HepG2 (cell line): ENCODE results near the gene PFN1. TPM values are rescaled to one million over a fixed set of nuclear protein-coding genes. Genes with fewer than 3 reads are reported as not detected.

Source experiments
- ATAC-seq: fragments of 200-7000 bp; cut with Tn5 transposase; 3 replicates; pipeline ENCODE4 v1.9.1; 2020; ENCODE audit warnings: mild to moderate bottlenecking, moderate library complexity
- BruUV-seq: library from RNA; stranded (reverse); fragments of 400-500 nt; replicated peaks from 2 replicates; lab custom pipeline; 2021; lab: Mats Ljungman, UMichigan
- CTCF ChIA-PET: fragments of 300-600 bp; formaldehyde crosslinking; extraction: SDS; loops from one replicate; lab custom pipeline; 2021; ENCODE audit warnings: low total read pairs, inconsistent platforms, low intra/inter-chr PET ratio; lab: Yijun Ruan, JAX
- POLR2A ChIA-PET: fragments of 350-600 bp; sonication (Branson Sonifier 250); formaldehyde crosslinking; loops from one replicate; lab custom pipeline; 2020; ENCODE audit warnings: antibody characterized with exemption, inconsistent platforms; lab: Yijun Ruan, JAX
- DNase-seq: peaks from one replicate; pipeline ENCODE4 v3.0.0-alpha.2; 2015; ENCODE audit warnings: low spot score
- FAIRE-seq: peaks from 3 replicates; lab custom pipeline; 2011; peaks lifted over from hg19 to GRCh38; lab: Jason Lieb, UNC
- H2AFZ ChIP-seq: one replicate; pipeline ENCODE4 v1.6.1; 2011; ENCODE audit warnings: low read length, inconsistent platforms
- H3K27ac ChIP-seq: fragments of 300-600 bp; 3 replicates; pipeline ENCODE4 v1.8.0; 2011; ENCODE audit warnings: mixed run types, mild to moderate bottlenecking, mixed read lengths, low read length, inconsistent platforms; ENCODE audit not compliant: insufficient read depth; ENCODE audit errors: extremely low read length
- H3K27me3 ChIP-seq, 2 experiments: fragments of 200-600 bp in 1 of 2; 2 replicates in 1 of 2; 3 replicates in 1 of 2; pipeline versions ENCODE4 v1.6.0 to v1.8.0; 2011; ENCODE audit warnings: low read length in 2 of 2, mild to moderate bottlenecking in 2 of 2, moderate library complexity in 2 of 2, inconsistent platforms in 1 of 2; ENCODE audit not compliant: insufficient read depth in 2 of 2, control insufficient read depth in 1 of 2
- H3K36me3 ChIP-seq, 2 experiments: fragments of 200-600 bp in 1 of 2; replicated peaks in 1 of 2; 2 replicates in 1 of 2; 3 replicates in 1 of 2; pipeline versions ENCODE4 v1.5.1 to v1.8.0; 2011; ENCODE audit warnings: low read length in 2 of 2, inconsistent platforms in 1 of 2; ENCODE audit not compliant: insufficient read depth in 2 of 2, control insufficient read depth in 1 of 2
- H3K4me1 ChIP-seq: 2 replicates; pipeline ENCODE4 v1.5.1; 2012; ENCODE audit warnings: low read length, inconsistent platforms; ENCODE audit not compliant: insufficient read depth
- H3K4me2 ChIP-seq: 2 replicates; pipeline ENCODE4 v1.6.0; 2011; ENCODE audit warnings: low read depth, low read length, inconsistent platforms
- H3K4me3 ChIP-seq, 3 experiments: fragments of 200-600 bp in 1 of 3; sonication (generic), shearing (Covaris generic) in 1 of 3; replicated peaks in 1 of 3; 2 replicates each; pipeline ENCODE4 v1.5.1; 2011 to 2016; ENCODE audit warnings: low read length in 3 of 3, inconsistent platforms in 2 of 3, low read depth in 2 of 3, mild to moderate bottlenecking in 2 of 3, control low read depth in 1 of 3, mixed read lengths in 1 of 3; ENCODE audit not compliant: insufficient read depth in 1 of 3
- H3K79me2 ChIP-seq: one replicate; pipeline ENCODE4 v1.6.1; 2011; ENCODE audit warnings: low read length, inconsistent platforms; ENCODE audit not compliant: insufficient read depth
- H3K9ac ChIP-seq: 2 replicates; pipeline ENCODE4 v1.6.0; 2011; ENCODE audit warnings: mild to moderate bottlenecking, low read depth, low read length, inconsistent platforms; ENCODE audit not compliant: insufficient read depth
- H3K9me3 ChIP-seq: 2 replicates; pipeline ENCODE4 v1.5.1; 2012; ENCODE audit warnings: mild to moderate bottlenecking, low read length
- H4K20me1 ChIP-seq: 2 replicates; pipeline ENCODE4 v1.6.0; 2011; ENCODE audit warnings: inconsistent platforms, mild to moderate bottlenecking, low read length, moderate library complexity; ENCODE audit not compliant: insufficient read depth
- AGO2 ChIP-seq: fragments of 200-400 bp; formaldehyde crosslinking; optimal IDR thresholded peaks from 2 replicates; pipeline ENCODE3; 2017; ENCODE audit warnings: mild to moderate bottlenecking, low read depth, low read length, moderate library complexity
- FOXO1 ChIP-seq: sonication (generic); formaldehyde crosslinking; IDR thresholded peaks from 2 replicates; pipeline ENCODE4 v1.4.0; 2020; ENCODE audit warnings: missing genetic modification reagents
- POLR2G ChIP-seq: fragments of 200-400 bp; formaldehyde crosslinking; IDR thresholded peaks from 2 replicates; pipeline ENCODE4 v1.6.1; 2018; ENCODE audit warnings: mild to moderate bottlenecking, low read depth, low read length, moderate library complexity
- RBFOX2 ChIP-seq: fragments of 200-400 bp; formaldehyde crosslinking; IDR thresholded peaks from 2 replicates; pipeline ENCODE4 v1.6.1; 2017; ENCODE audit warnings: low read depth, mild to moderate bottlenecking, low read length
- RFXANK ChIP-seq: IDR thresholded peaks from 2 replicates; pipeline ENCODE4 v1.6.1; 2016
- ZNF10 ChIP-seq: sonication (generic); formaldehyde crosslinking; IDR thresholded peaks from 2 replicates; pipeline ENCODE4 v1.4.0; 2020; ENCODE audit warnings: mild to moderate bottlenecking, low read depth, missing genetic modification reagents, borderline replicate concordance
- ZNF264 ChIP-seq: sonication (generic); formaldehyde crosslinking; IDR thresholded peaks from 2 replicates; pipeline ENCODE4 v1.4.0; 2020; ENCODE audit warnings: missing genetic modification reagents
- WGBS: methylation state at CpG from one replicate; pipeline ENCODE4 v1.1.6; 2017; ENCODE audit warnings: low lambda C conversion rate; 5-methylcytosine and 5-hydroxymethylcytosine counted together
- in situ Hi-C: cut with HindIII; loops from 2 replicates; pipeline ENCODE4 v1.10.0; 2017; ENCODE audit warnings: low pct_unique_long_range_greater_than_20kb; ENCODE audit not compliant: extremely low pct_ligation_motif_present
- intact Hi-C: fragments of 100-400 bp; cut with micrococcal nuclease; formaldehyde crosslinking; loops from one replicate; pipeline ENCODE4 v1.10.0; 2022; ENCODE audit not compliant: unreplicated experiment
- polyA plus RNA-seq, 8 experiments: library from polyadenylated mRNA; depleted of rRNA in 3 of 8; stranded (reverse) in 7 of 8; unstranded in 1 of 8; fragments of >200 nt; fragmentation: Illumina TruSeq in 4 of 8; extraction: Trizol in 4 of 8; gene quantifications; 2 replicates each; pipeline versions ENCODE4 v1.2.1 to v1.2.3, GENCODE V29; 2011 to 2016; ENCODE audit warnings: low read depth in 4 of 8, missing spikeins in 1 of 8, mixed read lengths in 1 of 8; ENCODE audit not compliant: insufficient read depth in 1 of 8
- total RNA-seq, 5 experiments: library from RNA; depleted of rRNA; stranded (reverse); fragments of >200 nt; fragmentation: Illumina TruSeq; extraction: Trizol; gene quantifications; 2 replicates each; pipeline ENCODE4 v1.2.3, GENCODE V29; 2016; ENCODE audit warnings: low read depth in 1 of 5

Gene PFN1
- total and polyA plus RNA-seq, 2 of the 13 experiments (the other 11 are each of a cell fraction or from before 2014, with no cell fraction given) = 494 to 613 TPM

DNA sequence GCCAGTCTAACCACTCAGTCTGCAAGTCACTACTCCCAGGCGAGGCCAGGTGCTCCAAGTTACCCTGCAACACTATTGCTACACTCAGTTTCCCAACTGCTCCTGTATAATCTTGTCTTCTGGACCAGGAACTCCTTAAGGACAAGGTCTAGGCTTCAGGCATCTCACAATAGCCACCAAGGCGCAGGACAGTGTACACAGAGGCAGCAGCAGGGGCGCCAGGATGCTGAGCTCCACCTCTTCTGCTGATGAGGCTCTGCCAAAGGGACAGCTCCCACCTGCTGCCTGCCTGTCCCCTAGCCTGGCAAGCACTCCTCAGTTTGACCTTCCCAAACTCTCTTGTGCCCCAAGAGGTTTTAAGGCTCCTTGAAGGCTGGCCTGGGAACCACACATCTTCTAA, 11.9 kb downstream of the PFN1 start:
- ChIA-PET POLR2A (interaction anchor here (0.8 to 1.9 kb wide), 4 partner anchors 16 to 32 kb away, joined by 3 to 7 read pairs (median 6); partner anchors contain the start of gene SPAG7), CTCF (no interaction called here)
- H3K9ac ChIP-seq = no peak overlapping the region
- no peak for DNase-seq
- H4K20me1 ChIP-seq = no peaks in the 10 kb centered on the region
- H3K9me3 ChIP-seq = no peaks in the 10 kb centered on the region
- H3K27me3 ChIP-seq = no peaks in the 10 kb centered on the region; a peak in 1 of 5 replicates
- H2AFZ ChIP-seq = no peak overlapping the region
- no TSS peak for BruUV-seq
- H3K36me3 ChIP-seq = peaks cover 0 to 13% of the 10 kb centered on the region in 2 experiments; a peak in 3 of 5 replicates
- FAIRE-seq = no peak
- intact Hi-C loops (no loop called here), in situ Hi-C loops (no loop called here)
- ATAC-seq = no peak
- 96% methylated on average over 3 of the region's 3 CpGs for WGBS
- peaks cover 26% of the 10 kb centered on the region for H3K79me2 ChIP-seq
- H3K4me3 ChIP-seq = no peak overlapping the region
- H3K27ac ChIP-seq = no peak overlapping the region
- no peak for TF ChIP-seq ZNF10 (CRISPR knock-in tag)
- TF ChIP-seq RBFOX2 = 0 out of 2 replicates have a peak, but pooled peaks have one; percentile 20
- no peak overlapping the region for H3K4me2 ChIP-seq
- H3K4me1 ChIP-seq = peaks cover 27% of the 10 kb centered on the region

DNA sequence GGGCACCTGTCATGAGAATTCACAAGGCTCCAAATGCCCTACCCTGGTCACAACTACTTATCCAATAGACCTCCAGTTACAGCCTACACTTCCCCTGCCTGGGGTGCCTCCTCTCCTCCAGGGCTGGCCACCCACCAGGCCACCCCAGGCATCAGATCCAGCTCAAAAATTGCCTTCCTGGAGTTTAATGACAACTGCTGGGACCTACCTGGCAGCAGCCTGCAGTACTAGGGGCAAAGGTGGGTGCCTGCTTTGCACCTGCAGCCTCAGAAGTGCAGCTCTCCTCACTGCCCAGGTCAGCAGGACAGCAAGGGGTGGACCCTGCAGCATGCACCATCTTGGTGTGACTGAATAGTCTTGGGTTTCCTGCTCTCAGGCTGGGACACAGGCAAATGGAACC, 12.7 kb downstream of the PFN1 start:
- ATAC-seq (no peak), FAIRE-seq (no peak), DNase-seq (no peak)
- CTCF ChIA-PET = interaction anchor here (2.0 kb wide), 1 partner anchor 27 kb away, joined by 10 read pairs; no protein-coding TSS in a partner anchor
- in situ Hi-C loops = no loop called here
- Histone ChIP-seq H3K4me3 (no peak overlapping the region), H3K27me3 (no peaks in the 10 kb centered on the region; a peak in 1 of 5 replicates), H3K9ac (no peak overlapping the region), H3K9me3 (no peaks in the 10 kb centered on the region), H4K20me1 (no peaks in the 10 kb centered on the region), H3K4me1 (peaks cover 22% of the 10 kb centered on the region), H3K36me3 (peaks cover 0 to 13% of the 10 kb centered on the region in 2 experiments; a peak in 3 of 5 replicates), H3K4me2 (no peak overlapping the region), H2AFZ (no peak overlapping the region), H3K27ac (no peak overlapping the region), H3K79me2 (peaks cover 18% of the 10 kb centered on the region)
- POLR2A ChIA-PET = interaction anchor here (1.6 to 1.9 kb wide), 3 partner anchors 27 to 33 kb away, joined by 5 to 7 read pairs (median 6); partner anchors contain the start of gene SPAG7
- TF ChIP-seq FOXO1 (CRISPR knock-in tag) = no peak
- peak; percentile 55 for TF ChIP-seq AGO2
- no peak for TF ChIP-seq RFXANK (CRISPR knock-in tag)
- TF ChIP-seq POLR2G = peak; percentile 47; the same call in 1 of the 2 replicates
- TF ChIP-seq ZNF264 (CRISPR knock-in tag) = no peak
- BruUV-seq = no TSS peak
- intact Hi-C loops = no loop called here
